B cell (primary cell): Measurements from ENCODE around the gene CALM3. TPM values are rescaled to one million over a fixed set of nuclear protein-coding genes. Genes with fewer than 3 reads are reported as not detected.

Source experiments
- ATAC-seq: fragments of 200-7000 bp; cut with Tn5 transposase; one replicate; pipeline ENCODE4 v1.10.0; 2021; ENCODE audit warnings: low read depth, mild to moderate bottlenecking, moderate number of reproducible peaks, moderate library complexity
- CTCF ChIA-PET: fragments of 350-600 bp; sonication (Branson Sonifier 250); formaldehyde crosslinking; loops from one replicate; lab custom pipeline; 2021; ENCODE audit warnings: antibody characterized with exemption, inconsistent platforms; lab: Charles Lee
- POLR2A ChIA-PET: fragments of 350-600 bp; sonication (Branson Sonifier 250); formaldehyde crosslinking; loops from one replicate; lab custom pipeline; 2021; ENCODE audit warnings: antibody characterized with exemption; lab: Charles Lee
- DNase-seq: peaks from one replicate; pipeline ENCODE4 v3.0.0; 2013
- H2AFZ ChIP-seq: 2 replicates; pipeline ENCODE4 v1.6.1; 2012; ENCODE audit warnings: mild to moderate bottlenecking, low read depth, low read length; ENCODE audit not compliant: insufficient read depth, poor library complexity, severe bottlenecking
- H3K27ac ChIP-seq, 2 donors: 1 replicate in 1 of 2; 2 replicates in 1 of 2; pipeline ENCODE4 v1.5.1; 2012 to 2013; ENCODE audit warnings: low read length in 2 of 2, mild to moderate bottlenecking in 2 of 2, moderate library complexity in 1 of 2
- H3K27me3 ChIP-seq, 4 experiments: fragments of 200-600 bp in 1 of 4; sonication (generic) in 1 of 4; replicated peaks in 1 of 4; 1 replicate in 2 of 4; 2 replicates in 2 of 4; pipeline versions ENCODE4 v1.6.1 to v1.7.0; 2013 to 2016; ENCODE audit warnings: low read length in 3 of 4, mild to moderate bottlenecking in 2 of 4, mixed read lengths in 1 of 4, moderate library complexity in 1 of 4; ENCODE audit not compliant: insufficient read depth in 4 of 4, control insufficient read depth in 3 of 4; ENCODE audit errors: control extremely low read depth in 1 of 4
- H3K36me3 ChIP-seq, 2 experiments: replicated peaks in 1 of 2; 1 replicate in 1 of 2; 2 replicates in 1 of 2; pipeline versions ENCODE4 v1.6.1 to v1.7.1; 2013; ENCODE audit warnings: low read length in 1 of 2; ENCODE audit not compliant: insufficient read depth in 2 of 2, control insufficient read depth in 1 of 2; ENCODE audit errors: control extremely low read depth in 1 of 2, extremely low read depth in 1 of 2
- H3K4me1 ChIP-seq, 2 donors: fragments of 200-600 bp in 1 of 2; sonication (generic) in 1 of 2; 1 replicate in 1 of 2; 2 replicates in 1 of 2; pipeline versions ENCODE4 v1.5.1 to v1.6.1; 2013 to 2017; ENCODE audit warnings: low read length in 2 of 2; ENCODE audit not compliant: control insufficient read depth in 2 of 2, insufficient read depth in 2 of 2
- H3K4me2 ChIP-seq: replicated peaks from 2 replicates; pipeline ENCODE3; 2012; ENCODE audit warnings: mild to moderate bottlenecking, low read depth, low read length; ENCODE audit not compliant: poor library complexity, severe bottlenecking
- H3K4me3 ChIP-seq, 5 experiments: fragments of 200-600 bp in 1 of 5; sonication (generic) in 1 of 5; 1 replicate in 3 of 5; 2 replicates in 2 of 5; pipeline versions ENCODE4 v1.5.1 to v1.7.0; 2011 to 2016; ENCODE audit warnings: low read length in 4 of 5, mild to moderate bottlenecking in 4 of 5, low read depth in 2 of 5, control low read depth in 1 of 5, moderate library complexity in 1 of 5; ENCODE audit not compliant: insufficient read depth in 1 of 5; ENCODE audit errors: control extremely low read depth in 1 of 5, extremely low read depth in 1 of 5
- H3K79me2 ChIP-seq: fragments of 200-600 bp; sonication (generic); one replicate; pipeline ENCODE4 v1.6.0; 2016; ENCODE audit warnings: low read length; ENCODE audit not compliant: control insufficient read depth, insufficient read depth
- H3K9ac ChIP-seq: fragments of 200-600 bp; sonication (generic); 2 replicates; pipeline ENCODE4 v1.6.1; 2017; ENCODE audit warnings: mild to moderate bottlenecking, low read length, moderate library complexity
- H3K9me3 ChIP-seq, 3 donors: one replicate each; pipeline versions ENCODE4 v1.6.1 to v1.7.1; 2013; ENCODE audit warnings: low read length in 2 of 3; ENCODE audit not compliant: control insufficient read depth in 2 of 3, insufficient read depth in 1 of 3; ENCODE audit errors: control extremely low read depth in 1 of 3
- H4K20me1 ChIP-seq: 2 replicates; pipeline ENCODE4 v1.6.0; 2012; ENCODE audit warnings: mild to moderate bottlenecking, low read length; ENCODE audit not compliant: insufficient read depth, control insufficient read depth, poor library complexity, severe bottlenecking
- H3K27ac Mint-ChIP-seq: one replicate; pipeline ENCODE4 v1.8.0; 2021; ENCODE audit warnings: mixed read lengths
- H3K27me3 Mint-ChIP-seq: one replicate; pipeline ENCODE4 v1.8.0; 2021; ENCODE audit warnings: mixed read lengths
- H3K4me1 Mint-ChIP-seq: one replicate; pipeline ENCODE4 v1.8.0; 2021; ENCODE audit warnings: mixed read lengths
- H3K4me3 Mint-ChIP-seq: one replicate; pipeline ENCODE4 v1.8.0; 2021; ENCODE audit warnings: mixed read lengths
- H3K9me3 Mint-ChIP-seq: one replicate; pipeline ENCODE4 v1.8.0; 2022; ENCODE audit warnings: mixed read lengths; ENCODE audit not compliant: insufficient read depth
- CTCF ChIP-seq: fragments of 200-600 bp; IDR thresholded peaks from one replicate; pipeline ENCODE4 v1.8.0; 2022; ENCODE audit warnings: antibody characterized with exemption, mild to moderate bottlenecking
- EZH2 ChIP-seq: IDR thresholded peaks from 2 replicates; pipeline ENCODE4 v1.6.1; 2012; ENCODE audit warnings: borderline replicate concordance, low read depth, mild to moderate bottlenecking, moderate library complexity, low read length; ENCODE audit not compliant: insufficient read depth, poor library complexity, severe bottlenecking
- WGBS: methylation state at CpG from one replicate; pipeline ENCODE4 v1.1.5; 2013; ENCODE audit warnings: missing lambda C conversion rate; ENCODE audit not compliant: insufficient coverage; 5-methylcytosine and 5-hydroxymethylcytosine counted together
- intact Hi-C: fragments of 100-400 bp; cut with micrococcal nuclease; formaldehyde crosslinking; loops from one replicate; pipeline ENCODE4 v1.10.0; 2022
- polyA plus RNA-seq: library from polyadenylated mRNA; depleted of rRNA; stranded (reverse); fragments of >200 nt; gene quantifications from 2 replicates; pipeline ENCODE4 v1.2.3, GENCODE V29; 2012
- total RNA-seq, 2 donors: library from RNA; stranded (reverse); fragments of 120-200 nt in 1 of 2; gene quantifications; 1 replicate in 1 of 2; 2 replicates in 1 of 2; pipeline versions ENCODE4 v1.2.3 to v1.2.4, GENCODE V29; 2013 to 2022

Gene CALM3
- total and polyA plus RNA-seq, 2 donors (not counting 1 experiment from before 2014, with no cell fraction given), result 99.0 to 99.3 TPM

- H3K4me1 Mint-ChIP-seq, result peaks cover 31% of the 10 kb centered on the region
- Histone ChIP-seq H2AFZ (no peak overlapping the region), H3K4me3 (no peak overlapping the region), H4K20me1 (peaks cover 73% of the 10 kb centered on the region), H3K9ac (no peak overlapping the region), H3K4me1 (peaks cover 19 to 30% of the 10 kb centered on the region in 2 donors), H3K79me2 (peaks cover 34% of the 10 kb centered on the region), H3K4me2 (no peak overlapping the region), H3K27ac (no peak overlapping the region), H3K27me3 (no peaks in the 10 kb centered on the region), H3K36me3 (peaks cover 0 to 40% of the 10 kb centered on the region in 2 experiments), H3K9me3 (peaks cover 0 to 10% (median 5%) of the 10 kb centered on the region in 3 donors)
- WGBS, result 93% methylated on average over 8 of the region's 9 CpGs
- peak overlapping the region; percentile 53 for H3K27ac Mint-ChIP-seq
- ChIA-PET CTCF (interaction anchor here (5.2 to 6.6 kb wide), 2 partner anchors 11 to 59 kb away, joined by 55 to 92 read pairs; partner anchors contain the start of gene DACT3), POLR2A (no interaction called here)
- TF ChIP-seq EZH2 (no peak), CTCF (no peak)
- intact Hi-C loops, result loop anchor here (5.0 kb wide), 3 partner anchors 444 to 1759 kb away; partner anchors contain the start of genes SYNGR4, TMEM143 and TMEM160
- H3K9me3 Mint-ChIP-seq, result peaks cover 2% of the 10 kb centered on the region
- no peak overlapping the region for H3K4me3 Mint-ChIP-seq
- DNase-seq, result no peak
- H3K27me3 Mint-ChIP-seq, result no peaks in the 10 kb centered on the region
- no peak for ATAC-seq
Observed at GRCh38 chr19:46603752-46604231, 2.7 kb downstream of the CALM3 start.

GRCh38 chr19:46604781-46605355 lies 3.7 kb downstream of the CALM3 start:
- TF ChIP-seq CTCF, result no peak
- no peak for TF ChIP-seq EZH2
- no peak for DNase-seq
- intact Hi-C loops, result loop anchor here (5.0 kb wide), 3 partner anchors 442 to 1757 kb away; partner anchors contain the start of genes SYNGR4, TMEM143 and TMEM160
- ChIA-PET CTCF (interaction anchor here (5.2 to 6.6 kb wide), 2 partner anchors 10 to 57 kb away, joined by 55 to 92 read pairs; partner anchors contain the start of gene DACT3), POLR2A (interaction anchor here (0.6 kb wide), 2 partner anchors 53 to 66 kb away, joined by 3 to 6 read pairs; no protein-coding TSS in a partner anchor)
- Histone ChIP-seq H3K27ac (no peak overlapping the region), H4K20me1 (peaks cover 84% of the 10 kb centered on the region), H3K4me2 (no peak overlapping the region), H3K4me3 (no peak overlapping the region), H3K4me1 (peaks cover 18 to 29% of the 10 kb centered on the region in 2 donors), H3K9ac (no peak overlapping the region), H3K27me3 (no peaks in the 10 kb centered on the region), H3K79me2 (peaks cover 34% of the 10 kb centered on the region), H2AFZ (no peak overlapping the region), H3K9me3 (peaks cover 0 to 5% (median 0%) of the 10 kb centered on the region in 3 donors), H3K36me3 (peaks cover 0 to 51% of the 10 kb centered on the region in 2 experiments)
- no peak overlapping the region for H3K27ac Mint-ChIP-seq
- no peak overlapping the region for H3K4me3 Mint-ChIP-seq
- no peaks in the 10 kb centered on the region for H3K27me3 Mint-ChIP-seq
- no peak for ATAC-seq
- no peaks in the 10 kb centered on the region for H3K9me3 Mint-ChIP-seq
- peaks cover 29% of the 10 kb centered on the region for H3K4me1 Mint-ChIP-seq
- 97% methylated on average over 12 of the region's 13 CpGs for WGBS
